Tibial nerve (tissue), 4 donors: ENCODE results near the gene UBE2Q1.

ENCODE experiments used
- EP300 ChIP-seq, 2 donors: sonication (generic); formaldehyde crosslinking; IDR thresholded peaks; one replicate each; pipeline ENCODE4 v1.6.1; 2017; ENCODE audit warnings: antibody characterized with exemption in 2 of 2, mild to moderate bottlenecking in 1 of 2
- TF ChIP-seq, protein P1 (sequence below), 5 experiments: fragments of 200-600 bp in 3 of 5; fragments of 450-650 bp in 2 of 5; sonication (generic) in 3 of 5; IDR thresholded peaks; one replicate each; pipeline ENCODE4 v1.5.1; 2016 to 2019; ENCODE audit warnings: antibody characterized with exemption in 5 of 5, mild to moderate bottlenecking in 3 of 5, moderate library complexity in 2 of 5

DNA sequence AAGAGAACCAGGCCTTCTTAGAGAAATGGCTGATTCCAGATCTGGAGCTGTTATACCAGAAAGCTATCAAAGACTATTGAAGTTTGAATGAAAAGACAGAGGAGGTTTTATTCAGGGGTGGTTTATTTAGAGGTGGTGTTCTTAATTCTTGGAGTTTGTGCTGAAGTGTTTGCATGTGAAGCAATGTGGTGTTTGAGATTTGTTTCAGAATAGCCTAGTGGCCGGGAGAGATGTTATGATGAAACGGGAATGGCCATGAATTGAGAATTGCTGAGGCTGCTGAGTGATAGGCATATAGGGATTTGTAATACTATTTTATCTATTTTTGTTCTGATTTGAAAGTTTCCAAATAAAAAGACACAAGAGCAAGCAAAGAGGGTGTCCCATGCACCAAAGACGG is 45.7 kb downstream of the UBE2Q1 start:
- TF ChIP-seq, protein P1, sequence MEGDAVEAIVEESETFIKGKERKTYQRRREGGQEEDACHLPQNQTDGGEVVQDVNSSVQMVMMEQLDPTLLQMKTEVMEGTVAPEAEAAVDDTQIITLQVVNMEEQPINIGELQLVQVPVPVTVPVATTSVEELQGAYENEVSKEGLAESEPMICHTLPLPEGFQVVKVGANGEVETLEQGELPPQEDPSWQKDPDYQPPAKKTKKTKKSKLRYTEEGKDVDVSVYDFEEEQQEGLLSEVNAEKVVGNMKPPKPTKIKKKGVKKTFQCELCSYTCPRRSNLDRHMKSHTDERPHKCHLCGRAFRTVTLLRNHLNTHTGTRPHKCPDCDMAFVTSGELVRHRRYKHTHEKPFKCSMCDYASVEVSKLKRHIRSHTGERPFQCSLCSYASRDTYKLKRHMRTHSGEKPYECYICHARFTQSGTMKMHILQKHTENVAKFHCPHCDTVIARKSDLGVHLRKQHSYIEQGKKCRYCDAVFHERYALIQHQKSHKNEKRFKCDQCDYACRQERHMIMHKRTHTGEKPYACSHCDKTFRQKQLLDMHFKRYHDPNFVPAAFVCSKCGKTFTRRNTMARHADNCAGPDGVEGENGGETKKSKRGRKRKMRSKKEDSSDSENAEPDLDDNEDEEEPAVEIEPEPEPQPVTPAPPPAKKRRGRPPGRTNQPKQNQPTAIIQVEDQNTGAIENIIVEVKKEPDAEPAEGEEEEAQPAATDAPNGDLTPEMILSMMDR (IDR thresholded peaks at IDR 0.05) = no peak
- TF ChIP-seq EP300 (IDR thresholded peaks at IDR 0.05) = no peak
